HG02973 (cell line): ENCODE measurements around the gene SLC1A3.
"Not testable (repeated sequence)": the region's sequence is repeated elsewhere in the genome, so short reads cannot be mapped to it uniquely, and the experiment has no call there.

ENCODE experiments used
- ATAC-seq: cut with Tn5 transposase; IDR thresholded peaks from one replicate; pipeline ENCODE4 v1.9.1; 2021; ENCODE audit warnings: moderate library complexity; ENCODE audit not compliant: unreplicated experiment

SLC1A3 gene

DNA sequence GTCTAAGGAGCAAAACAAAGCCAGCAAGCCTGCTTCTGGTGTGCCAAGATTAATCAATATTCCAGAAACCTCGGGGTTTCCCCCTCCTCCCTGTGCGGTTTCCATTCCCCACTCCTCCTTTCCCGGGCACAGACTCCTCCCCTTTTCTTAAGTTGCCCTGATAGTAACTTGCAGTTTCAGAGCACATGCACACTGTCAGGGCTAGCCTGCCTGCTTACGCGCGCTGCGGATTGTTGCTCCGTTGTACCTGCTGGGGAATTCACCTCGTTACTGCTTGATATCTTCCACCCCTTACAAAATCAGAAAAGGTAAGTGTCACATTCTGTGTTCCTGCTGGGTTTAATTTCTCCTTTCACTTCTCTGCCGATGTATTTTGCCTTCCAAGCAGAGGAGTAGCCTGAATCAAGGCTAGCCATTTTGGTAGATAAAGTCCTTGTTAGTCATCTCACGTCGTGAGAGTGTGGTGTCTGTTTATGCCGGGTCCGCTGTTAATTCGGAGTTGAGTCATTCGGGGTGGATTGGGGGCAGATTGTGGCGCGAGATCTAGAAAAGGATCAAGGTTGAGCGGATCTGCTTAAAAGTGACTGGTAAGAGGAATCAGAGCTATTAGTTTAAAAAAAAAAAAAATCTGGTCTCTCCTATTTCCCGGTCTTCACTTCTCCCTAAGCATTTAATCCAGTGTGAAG is at the start of gene SLC1A3:
TSS of gene SLC1A3 (plus strand) at position 179 of the 686 bp plus-strand sequence. CDS start 1,818 bp downstream, outside the sequence.
- peak; percentile 76 for ATAC-seq

DNA sequence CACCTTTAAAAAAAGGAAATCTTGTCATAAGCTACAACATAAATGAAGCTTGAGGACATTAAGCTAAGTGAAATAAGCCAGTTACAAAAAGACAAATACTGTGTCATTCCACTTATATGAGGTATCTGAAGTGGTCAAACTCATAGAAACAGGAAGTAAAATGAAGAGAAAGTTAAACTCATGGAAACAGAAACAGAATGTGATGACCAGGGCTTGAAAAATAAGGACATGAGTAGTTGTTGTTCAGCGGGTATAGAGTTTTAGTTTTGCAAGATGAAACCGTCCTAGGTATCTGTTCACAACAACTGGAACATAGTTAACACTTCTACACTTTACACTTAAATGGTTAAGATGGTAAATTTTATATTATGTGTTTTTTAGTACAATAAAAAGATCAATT is 47.8 kb upstream of the SLC1A3 start:
- ATAC-seq = no peak

DNA sequence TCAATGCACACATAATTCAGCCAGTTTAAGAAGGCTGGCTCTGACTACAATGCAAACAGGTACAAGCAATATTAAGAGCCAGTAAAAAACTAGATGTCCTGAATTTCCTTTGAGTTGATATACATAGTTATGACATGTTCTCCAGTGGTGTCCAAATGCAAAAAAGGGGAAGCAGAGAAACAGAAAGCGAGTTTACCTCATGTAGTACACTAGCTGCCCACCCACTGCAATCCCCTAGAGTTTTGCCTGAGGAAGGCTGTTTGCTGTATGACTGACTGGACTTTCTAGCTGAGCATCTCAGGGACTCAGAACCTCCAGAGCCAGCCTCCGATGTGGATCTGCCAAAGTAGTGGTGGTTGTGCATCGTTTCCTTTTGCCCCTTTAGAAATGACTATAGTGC is 44.8 kb upstream of the SLC1A3 start:
- no peak for ATAC-seq

DNA sequence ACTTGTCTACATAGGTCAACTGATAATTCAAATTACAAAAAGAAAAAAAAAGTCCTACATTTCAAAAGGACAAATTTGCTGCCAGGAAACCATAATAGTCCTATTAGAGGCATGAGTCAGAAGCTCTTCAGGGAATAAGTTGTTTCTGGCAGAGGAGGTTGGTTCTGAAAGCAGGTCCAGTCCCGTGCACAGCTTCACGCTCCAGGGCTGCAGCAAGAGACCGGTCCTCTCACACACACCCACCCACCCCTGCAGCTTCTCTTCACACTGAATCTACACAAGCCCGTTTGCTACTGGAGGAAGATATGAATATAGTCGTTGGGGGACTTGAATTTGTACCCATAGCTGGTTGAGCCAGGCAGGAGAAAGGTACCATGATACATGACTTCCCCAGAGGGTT is 36.9 kb upstream of the SLC1A3 start:
- no peak for ATAC-seq

DNA sequence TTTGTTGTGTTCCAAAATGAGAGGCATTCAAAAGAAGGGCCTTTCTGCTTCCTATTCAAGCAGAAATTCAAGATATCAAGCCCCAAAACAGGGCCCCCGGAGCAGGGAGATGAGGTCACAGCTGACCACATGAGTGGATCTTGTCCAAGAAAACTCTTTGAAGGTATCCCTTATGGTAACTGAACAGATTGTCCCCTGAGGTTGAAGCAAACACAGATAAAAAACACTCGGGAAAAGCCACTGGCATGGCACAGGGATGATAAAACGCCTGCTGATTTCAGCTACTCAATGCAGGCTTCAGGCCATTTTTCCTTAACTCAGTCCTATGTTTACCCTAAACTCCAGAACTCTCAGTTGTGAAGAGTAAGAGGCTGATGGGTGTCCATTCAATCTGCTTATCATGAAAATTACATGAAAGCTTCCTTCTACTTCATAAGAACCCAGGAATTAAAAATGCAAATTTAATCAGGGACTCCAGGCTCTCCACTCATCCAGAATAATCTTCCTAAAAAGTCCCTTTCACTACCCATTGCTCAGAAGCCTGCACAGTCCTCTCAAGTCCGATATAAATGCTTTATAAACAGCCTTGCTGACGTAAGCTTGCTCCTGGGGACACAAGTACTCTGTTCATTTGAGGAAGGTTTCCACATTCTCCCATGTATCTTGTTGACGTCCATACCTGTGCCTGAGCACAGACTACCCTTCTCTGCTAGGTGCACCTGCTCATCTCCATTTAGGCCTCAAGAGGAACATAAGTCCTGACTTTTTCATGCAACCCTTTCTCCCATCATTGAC is 35.9 kb upstream of the SLC1A3 start:
- ATAC-seq = no peak

DNA sequence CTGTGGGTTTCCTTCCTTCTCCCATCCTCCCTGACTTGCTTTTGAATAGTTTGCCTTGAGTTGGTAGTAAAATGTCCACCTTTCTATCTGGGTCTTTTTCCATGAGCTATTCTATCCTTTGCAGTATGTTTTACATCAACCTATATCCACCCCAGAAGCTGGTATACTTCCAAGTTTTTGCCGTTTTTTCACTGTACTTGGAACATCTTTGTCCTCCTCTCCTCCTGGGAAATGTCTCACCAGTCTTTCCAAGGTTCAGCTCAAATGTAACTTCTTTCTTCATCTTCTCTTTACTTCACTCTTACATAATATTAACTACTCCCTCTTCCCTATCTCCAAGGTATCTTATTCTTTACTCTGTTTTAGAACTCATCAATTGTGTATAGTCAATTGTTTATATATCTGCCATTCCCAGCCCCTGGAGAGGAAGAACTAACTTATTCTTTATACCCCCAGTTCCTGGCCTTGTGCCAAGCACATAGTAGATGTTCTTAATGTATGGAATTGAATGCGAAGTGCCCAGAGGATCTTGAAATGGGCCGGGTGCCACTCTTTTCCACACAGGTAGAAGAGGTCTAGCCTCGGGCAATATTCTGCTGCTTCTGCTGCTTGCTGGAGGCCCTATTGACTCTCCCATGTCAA is 34.9 kb upstream of the SLC1A3 start:
- ATAC-seq = no peak

DNA sequence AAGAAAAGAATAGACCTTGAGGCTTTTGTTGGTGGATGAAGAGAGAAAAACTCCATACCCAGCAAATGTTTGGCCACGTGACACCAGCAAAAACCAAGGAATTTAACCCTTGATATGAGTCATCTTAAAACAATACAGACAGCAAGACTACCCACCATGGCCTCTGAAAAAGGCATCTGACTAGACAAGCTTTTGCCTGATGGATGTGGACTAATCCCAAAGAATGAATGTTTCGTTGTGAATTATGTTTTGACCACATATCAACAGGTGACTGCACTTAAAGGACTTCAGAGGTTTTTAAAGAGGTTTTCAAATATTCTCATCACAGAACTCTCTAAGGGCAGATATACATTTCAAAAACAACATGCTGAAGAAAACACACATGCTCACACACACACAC is 33.0 kb upstream of the SLC1A3 start:
- ATAC-seq = no peak

DNA sequence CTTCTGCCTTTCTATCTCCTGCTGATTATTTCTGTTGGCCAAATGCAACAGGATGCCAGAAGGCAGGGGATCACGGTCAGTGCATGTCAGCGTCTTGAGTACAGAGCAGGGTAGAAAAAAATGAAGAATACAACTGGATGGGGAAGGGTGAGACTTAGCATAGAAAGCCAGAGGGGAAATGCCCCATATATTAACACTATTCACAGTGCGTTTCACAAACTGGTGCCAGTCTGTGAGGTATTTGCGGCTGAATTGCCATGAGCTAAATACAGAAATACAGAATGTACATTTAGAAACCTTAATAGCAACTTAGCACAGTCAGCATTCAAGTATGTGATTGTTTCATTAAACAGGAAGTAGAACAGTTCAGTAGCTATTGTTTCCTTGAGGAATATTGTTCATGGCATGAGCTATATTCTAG is 31.0 kb upstream of the SLC1A3 start:
- ATAC-seq = no peak

DNA sequence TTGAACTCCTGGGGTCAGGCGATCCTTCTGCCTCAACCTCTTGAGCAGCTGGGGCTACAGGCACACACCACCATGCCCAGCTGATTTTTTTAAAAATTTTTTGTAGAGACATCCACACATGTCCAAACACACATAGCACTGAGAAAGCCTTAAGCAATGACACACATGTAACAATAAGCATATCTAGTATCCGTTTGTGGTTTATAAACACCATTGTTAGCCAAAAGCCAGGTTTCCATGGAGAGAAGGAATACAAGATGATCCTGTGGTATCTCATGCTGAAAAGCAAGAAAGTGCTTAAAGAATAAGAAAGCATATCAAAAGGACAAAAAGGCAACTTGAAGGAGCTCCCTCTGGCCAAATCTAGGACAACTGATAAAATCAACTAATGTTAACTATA is 29.7 kb upstream of the SLC1A3 start:
- ATAC-seq = no peak

DNA sequence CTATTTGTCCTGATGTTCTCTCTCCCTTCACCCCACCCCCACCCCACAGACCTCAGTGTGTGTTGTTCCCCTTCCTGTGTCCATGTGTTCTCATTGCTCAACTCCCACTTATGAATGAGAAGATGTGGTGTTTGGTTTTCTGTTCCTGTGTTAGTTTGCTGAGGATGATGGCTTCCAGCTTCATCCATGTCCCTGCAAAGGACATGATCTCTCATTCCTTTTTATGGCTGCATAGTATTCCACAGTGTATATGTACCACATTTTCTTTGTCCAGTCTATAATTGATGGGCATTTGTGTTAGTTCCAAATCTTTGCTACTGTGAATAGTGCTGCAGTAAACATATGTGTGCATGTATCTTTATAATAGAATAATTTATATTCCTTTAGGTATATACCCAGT is 26.5 kb upstream of the SLC1A3 start:
- ATAC-seq = not testable (repeated sequence)

DNA sequence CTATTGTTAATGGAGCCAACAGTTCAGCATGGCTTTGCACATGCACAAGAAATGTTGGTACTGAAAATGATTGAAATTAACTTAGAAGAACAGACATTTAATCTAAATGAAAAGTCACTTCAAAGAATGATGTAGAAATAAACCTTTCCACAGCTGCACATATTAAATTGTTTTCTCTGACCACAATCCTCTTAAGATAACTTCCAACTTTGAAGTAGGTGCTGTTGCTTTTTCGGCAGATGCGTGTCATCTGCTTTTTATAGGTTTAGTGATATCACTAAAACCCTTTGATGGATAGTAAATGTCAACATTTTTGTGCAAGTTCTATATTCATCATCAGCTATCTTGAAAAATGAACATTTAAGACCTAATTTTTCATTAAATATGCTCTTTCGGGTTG is 25.3 kb upstream of the SLC1A3 start:
- ATAC-seq = no peak

DNA sequence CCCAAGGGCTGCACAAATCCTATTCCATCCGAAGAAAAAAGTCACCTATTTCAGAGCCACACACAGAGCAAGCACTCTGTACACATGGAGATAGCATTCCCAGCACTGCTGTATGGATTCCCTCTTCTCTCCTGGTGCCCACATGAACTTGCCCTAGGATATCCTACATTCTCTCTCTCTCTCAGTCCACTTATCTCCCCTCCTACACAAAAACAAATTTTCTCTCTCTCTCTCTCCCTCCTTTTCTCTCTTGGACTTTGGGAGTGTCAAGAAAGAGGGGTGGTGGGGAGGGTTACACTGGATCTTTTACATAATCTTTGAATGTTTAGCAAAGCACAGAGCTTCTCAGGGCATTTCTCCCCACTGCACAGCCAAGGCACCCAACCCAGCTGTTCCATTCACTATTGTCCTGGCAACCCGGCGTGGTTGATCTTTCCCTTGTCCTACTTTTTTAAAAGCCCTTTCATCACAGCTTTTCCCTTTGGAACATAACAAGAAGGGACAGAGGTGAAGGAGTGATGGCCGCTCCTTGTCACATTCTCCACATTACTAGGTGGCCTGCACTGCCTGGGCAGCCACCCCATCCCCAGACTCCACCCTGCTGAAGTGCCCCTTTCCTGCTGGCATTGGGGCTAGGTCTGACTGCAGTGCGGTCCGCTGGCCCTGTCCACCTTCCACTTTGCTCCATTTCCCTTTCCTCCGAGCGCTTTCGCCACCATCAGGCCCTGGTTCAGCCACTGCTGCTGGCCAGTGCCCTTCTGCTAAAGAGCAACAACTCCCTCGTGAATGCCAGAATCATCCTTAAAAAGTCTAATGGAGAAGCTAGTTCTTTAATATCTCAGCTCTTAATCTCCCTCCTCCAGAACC is 22.2 kb upstream of the SLC1A3 start:
- ATAC-seq = no peak

DNA sequence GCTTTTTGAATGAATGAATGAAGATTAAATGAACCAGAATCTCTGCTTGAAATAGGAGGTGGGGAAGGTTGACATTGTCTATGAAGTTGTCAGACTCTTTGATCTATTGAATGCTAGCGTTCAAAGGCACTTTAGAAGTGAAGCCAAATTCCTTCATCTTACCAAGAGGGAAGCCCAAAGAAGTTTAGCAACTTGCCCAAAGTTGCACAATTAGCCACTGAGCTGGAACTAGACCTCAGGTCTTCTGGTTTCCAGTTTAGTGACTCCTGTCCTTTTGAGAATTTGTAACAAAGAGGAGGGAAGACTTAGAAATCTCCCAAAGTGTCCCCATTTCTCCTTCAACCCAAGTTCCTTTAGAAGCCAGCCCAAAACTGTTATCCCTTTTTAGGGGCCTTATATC is 20.7 kb upstream of the SLC1A3 start:
- no peak for ATAC-seq

DNA sequence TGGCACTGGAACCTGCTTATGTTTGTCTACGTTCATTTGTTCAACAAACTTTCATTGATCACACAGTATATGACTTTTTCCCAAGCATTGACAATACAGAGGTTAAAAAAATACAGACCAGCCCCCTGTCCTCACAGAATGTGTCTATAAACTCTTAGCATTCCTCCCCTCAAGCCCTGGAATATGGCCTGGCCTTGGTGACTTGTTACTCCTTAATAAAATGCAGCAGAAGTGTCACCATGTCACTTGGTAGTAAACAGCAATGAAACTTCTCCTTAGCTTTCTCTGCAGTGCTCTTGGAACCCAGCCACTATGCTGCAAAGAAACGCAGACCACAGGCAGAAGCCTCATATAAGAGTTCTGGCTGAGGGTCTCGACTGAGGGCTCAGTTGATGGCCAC is 19.1 kb upstream of the SLC1A3 start:
- no peak for ATAC-seq

DNA sequence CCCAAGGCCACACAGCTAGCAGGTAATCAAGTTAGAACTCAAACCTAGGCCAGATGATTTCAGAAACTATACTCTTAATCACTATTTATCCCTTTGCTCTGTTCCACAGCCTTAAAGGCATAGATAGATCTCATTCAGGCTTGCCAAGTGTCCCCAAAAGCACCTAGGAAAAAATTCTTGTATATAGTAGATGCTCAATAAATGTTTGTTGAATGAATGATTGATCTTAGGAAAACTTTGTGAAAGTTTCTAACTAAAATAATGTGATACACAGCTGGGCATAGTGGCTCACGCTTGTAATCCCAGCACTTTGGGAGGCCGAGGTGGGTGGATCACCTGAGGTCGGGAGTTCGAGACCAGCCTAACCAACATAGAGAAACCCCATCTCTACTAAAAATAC is 16.7 kb upstream of the SLC1A3 start:
- ATAC-seq = not testable (repeated sequence)

DNA sequence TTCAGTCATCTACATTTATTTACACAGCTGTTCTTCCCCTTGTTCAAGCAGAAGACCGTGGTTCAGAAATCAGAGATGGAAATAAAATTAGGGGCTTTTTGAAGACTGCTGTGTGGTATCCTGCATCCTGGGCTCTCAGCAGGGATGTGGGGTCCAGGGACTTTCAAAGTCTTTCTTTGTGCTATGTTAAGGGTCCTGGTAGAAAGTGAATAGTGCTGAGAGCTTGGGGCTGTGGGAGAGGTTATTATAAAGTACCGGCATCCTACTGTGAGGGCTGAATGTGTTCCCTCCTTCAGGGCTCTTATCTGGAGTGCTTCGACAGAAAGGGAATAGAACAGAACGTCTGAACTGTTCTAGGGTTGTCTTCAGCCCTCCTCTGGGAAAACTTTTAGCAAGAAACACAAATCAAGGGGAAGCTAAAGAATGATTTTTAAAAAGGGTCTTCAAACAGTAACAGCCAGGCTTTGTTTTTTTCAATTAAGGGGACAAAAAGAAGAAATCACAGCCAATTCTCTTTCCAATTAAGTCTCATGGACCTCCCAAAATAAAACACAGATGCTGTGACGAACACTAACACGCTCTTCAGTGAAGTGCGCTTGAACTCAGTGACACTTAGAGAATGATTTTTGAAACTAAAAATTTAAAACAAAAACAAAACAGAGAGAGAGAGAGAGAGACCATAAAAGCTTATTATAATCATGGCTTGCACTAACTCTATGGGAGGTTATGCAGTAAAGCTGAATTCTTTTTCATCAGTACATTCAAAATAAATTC is 15.7 kb upstream of the SLC1A3 start:
- no peak for ATAC-seq

DNA sequence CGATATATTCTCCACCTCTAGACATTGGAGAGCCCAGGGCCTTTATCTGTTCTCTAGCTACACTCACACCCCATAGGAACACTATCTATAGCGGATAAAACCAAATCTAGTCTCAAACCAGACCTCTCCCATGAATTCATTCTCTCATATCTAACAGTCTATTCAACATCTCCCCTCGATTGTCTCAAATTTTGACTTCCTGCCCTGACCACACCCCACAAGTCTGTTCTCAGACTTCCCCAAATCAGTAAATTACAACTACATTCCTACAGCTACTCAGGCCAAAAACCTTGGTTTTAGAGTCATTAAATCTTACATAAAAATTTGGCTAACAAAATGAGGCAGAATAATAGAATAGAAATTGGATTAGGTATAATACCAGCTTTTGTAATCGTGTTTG is 12.5 kb upstream of the SLC1A3 start:
- ATAC-seq = no peak

DNA sequence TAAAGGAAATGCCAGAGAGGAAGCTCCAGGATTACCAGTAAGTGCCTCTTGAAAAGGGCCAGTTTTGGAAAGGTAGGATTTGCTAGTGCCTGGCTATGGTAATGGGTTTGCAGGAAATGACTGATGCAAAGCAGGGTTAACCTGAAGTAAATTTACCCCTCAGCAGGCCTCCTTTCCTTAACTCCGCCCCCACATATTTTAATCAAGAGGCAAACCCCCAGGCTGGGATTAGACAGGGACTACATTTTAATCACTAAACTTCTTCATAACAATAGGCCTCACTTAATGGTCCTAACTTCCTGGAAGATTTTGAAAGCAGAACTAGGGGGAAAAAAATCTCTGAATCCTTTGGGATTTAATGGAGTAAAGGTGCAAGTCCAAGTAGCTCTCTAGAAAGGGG is 10.2 kb upstream of the SLC1A3 start:
- no peak for ATAC-seq

DNA sequence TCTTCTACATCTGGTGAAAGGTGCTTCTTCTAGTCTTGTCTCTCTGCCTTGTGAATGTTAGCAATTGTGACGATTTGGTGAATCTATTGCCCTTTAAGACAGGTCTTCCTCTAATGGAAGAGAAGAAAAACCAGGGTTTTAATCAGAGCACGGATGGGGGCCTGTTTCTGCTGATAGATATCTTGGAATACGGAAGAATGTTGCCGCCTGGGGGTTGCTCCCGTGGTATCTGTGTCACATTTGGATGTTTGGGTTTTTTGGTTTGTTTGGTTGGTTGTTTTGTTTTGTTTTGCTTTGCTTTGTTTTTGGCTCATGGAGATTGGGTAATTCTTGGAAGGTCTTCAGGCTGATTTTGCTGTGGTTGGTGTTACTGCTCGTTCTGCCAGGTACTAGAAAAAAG is 9.7 kb upstream of the SLC1A3 start:
- no peak for ATAC-seq

DNA sequence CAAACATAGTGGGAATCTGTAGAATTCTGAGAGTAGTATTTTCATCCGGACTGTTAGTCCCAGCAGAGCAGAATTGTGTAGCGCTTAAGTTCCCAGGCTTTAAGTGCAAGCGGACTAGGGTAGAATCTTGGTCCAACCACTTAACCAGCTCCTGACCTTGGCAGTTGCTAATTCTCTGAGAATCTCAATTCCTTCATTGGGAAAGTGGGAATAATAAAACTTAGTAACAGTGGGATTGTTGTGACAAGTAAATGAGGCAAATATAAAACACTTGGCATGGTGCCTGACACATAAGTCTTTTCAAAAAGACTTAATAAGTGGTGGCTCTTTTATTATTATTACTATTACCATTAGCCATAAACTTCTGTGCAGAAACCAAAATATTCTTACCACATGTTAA is 8.4 kb upstream of the SLC1A3 start:
- ATAC-seq = no peak
